GM13976 (cell line): ENCODE measurements around the gene MKNK1.

Source experiments
- DNase-seq: peaks from one replicate; pipeline ENCODE4 v3.0.0; 2012; ENCODE audit warnings: low spot score
- in situ Hi-C: fragments of 300-500 bp; cut with MboI; formaldehyde crosslinking; loops from one replicate; pipeline ENCODE4 v1.12.0; 2022; ENCODE audit warnings: low sequenced_read_pairs, mixed read lengths, inconsistent platforms; ENCODE audit not compliant: unreplicated experiment
- TF ChIP-seq, protein P1 (sequence below): IDR thresholded peaks from 2 replicates; pipeline ENCODE4 v1.5.1; 2012; ENCODE audit warnings: borderline replicate concordance, mild to moderate bottlenecking; ENCODE audit not compliant: insufficient read depth; ENCODE audit errors: extremely low read depth, missing control alignments, control extremely low read depth

The MKNK1 gene

DNA sequence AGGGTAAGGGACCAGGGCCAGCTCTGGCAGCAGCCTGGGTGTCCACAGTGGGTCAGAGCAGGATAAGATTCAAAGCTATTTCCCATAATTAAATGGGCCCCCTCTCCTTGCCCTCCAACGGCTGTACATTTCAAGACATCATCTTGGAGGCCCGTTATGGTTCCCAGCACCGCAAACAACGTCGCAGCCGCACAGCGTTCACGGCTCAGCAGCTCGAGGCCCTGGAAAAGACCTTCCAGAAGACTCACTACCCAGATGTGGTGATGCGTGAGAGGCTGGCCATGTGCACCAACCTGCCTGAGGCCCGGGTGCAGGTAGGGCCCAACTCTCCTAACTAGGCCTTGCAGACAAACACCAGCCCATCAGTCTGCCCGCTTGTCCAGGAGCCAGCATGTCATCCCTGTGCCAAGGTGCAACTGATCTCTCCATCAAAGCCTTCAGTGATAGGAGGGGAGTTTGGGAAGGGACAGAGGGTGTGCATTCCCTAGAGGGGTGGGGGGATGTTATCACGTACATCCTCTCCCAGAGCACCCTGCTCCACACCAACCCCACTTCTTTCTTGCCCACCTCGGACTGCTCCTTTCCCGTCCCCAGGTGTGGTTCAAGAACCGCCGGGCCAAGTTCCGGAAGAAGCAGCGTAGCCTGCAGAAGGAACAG is 93.6 kb downstream of the MKNK1 start:
- in situ Hi-C loops, result no loop called here
- no peak for DNase-seq
- TF ChIP-seq, protein P1, sequence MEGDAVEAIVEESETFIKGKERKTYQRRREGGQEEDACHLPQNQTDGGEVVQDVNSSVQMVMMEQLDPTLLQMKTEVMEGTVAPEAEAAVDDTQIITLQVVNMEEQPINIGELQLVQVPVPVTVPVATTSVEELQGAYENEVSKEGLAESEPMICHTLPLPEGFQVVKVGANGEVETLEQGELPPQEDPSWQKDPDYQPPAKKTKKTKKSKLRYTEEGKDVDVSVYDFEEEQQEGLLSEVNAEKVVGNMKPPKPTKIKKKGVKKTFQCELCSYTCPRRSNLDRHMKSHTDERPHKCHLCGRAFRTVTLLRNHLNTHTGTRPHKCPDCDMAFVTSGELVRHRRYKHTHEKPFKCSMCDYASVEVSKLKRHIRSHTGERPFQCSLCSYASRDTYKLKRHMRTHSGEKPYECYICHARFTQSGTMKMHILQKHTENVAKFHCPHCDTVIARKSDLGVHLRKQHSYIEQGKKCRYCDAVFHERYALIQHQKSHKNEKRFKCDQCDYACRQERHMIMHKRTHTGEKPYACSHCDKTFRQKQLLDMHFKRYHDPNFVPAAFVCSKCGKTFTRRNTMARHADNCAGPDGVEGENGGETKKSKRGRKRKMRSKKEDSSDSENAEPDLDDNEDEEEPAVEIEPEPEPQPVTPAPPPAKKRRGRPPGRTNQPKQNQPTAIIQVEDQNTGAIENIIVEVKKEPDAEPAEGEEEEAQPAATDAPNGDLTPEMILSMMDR, result no peak

DNA sequence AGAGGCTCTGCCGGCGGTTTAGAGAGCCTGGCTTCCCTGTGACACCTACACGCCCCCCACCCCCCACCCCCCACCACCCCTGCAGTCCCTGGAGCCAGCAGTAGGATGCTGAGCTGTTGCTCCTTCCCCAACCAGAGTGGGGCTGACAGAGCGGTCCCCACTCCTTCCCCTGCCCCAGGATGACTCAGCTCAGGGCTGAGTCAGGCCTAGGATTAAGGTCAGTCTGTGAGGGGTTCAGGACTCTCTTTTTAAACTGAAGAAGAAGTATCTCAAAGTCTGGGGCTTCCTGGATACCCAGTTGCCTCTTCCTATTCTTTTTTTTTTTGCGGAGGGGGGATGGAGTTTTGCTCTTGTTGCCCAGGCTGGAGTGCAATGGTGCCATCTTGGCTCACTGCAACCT is 95.3 kb downstream of the MKNK1 start:
- TF ChIP-seq, protein P1, result no peak
- in situ Hi-C loops, result no loop called here
- no peak for DNase-seq
